A673 (cell line): Measurements from ENCODE around the gene POM121L2. TPM values are rescaled to one million over a fixed set of nuclear protein-coding genes. Genes with fewer than 3 reads are reported as not detected.
A peak's percentile ranks its signal among the peaks of the same experiment; 100 is the strongest.

ENCODE experiments used
- Bru-seq: library from RNA; stranded (reverse); fragments of 400-500 nt; gene quantifications from one replicate; lab custom pipeline; 2021; lab: Mats Ljungman, UMichigan
- BruChase-seq, 2 experiments: library from RNA; stranded (reverse); fragments of 400-500 nt; gene quantifications; one replicate each; lab custom pipeline; 2021; lab: Mats Ljungman, UMichigan
- BruUV-seq: library from RNA; stranded (reverse); fragments of 400-500 nt; replicated peaks from 2 replicates; lab custom pipeline; 2021; lab: Mats Ljungman, UMichigan
- CTCF ChIA-PET: fragments of 300-600 bp; sonication (Branson Sonifier 250); formaldehyde crosslinking; loops from one replicate; lab custom pipeline; 2022; ENCODE audit warnings: antibody characterized with exemption; lab: Charles Lee
- POLR2A ChIA-PET: fragments of 300-600 bp; sonication (Branson Sonifier 250); formaldehyde crosslinking; loops from one replicate; lab custom pipeline; 2022; ENCODE audit warnings: antibody characterized with exemption; ENCODE audit not compliant: low non-redundant PET; lab: Charles Lee
- DNase-seq: peaks from one replicate; pipeline ENCODE4 v3.0.0-alpha.2; 2015; ENCODE audit warnings: low spot score
- H3K27ac ChIP-seq: fragments of 200-600 bp; sonication (generic); 2 replicates; pipeline ENCODE4 v1.5.1; 2016; ENCODE audit warnings: mixed run types, low read depth, mild to moderate bottlenecking, mixed read lengths, antibody characterized with exemption, low read length; ENCODE audit not compliant: poor library complexity, severe bottlenecking
- H3K27me3 ChIP-seq: fragments of 200-600 bp; sonication (generic); replicated peaks from 2 replicates; pipeline ENCODE4 v1.6.1; 2017; ENCODE audit warnings: mixed run types, low read depth, mild to moderate bottlenecking, mixed read lengths, antibody characterized with exemption, low read length; ENCODE audit not compliant: insufficient read depth, poor library complexity
- H3K36me3 ChIP-seq: fragments of 200-600 bp; sonication (generic); 2 replicates; pipeline ENCODE4 v1.6.1; 2016; ENCODE audit warnings: mixed run types, mild to moderate bottlenecking, mixed read lengths, antibody characterized with exemption, low read length; ENCODE audit not compliant: insufficient read depth, poor library complexity, severe bottlenecking
- H3K4me1 ChIP-seq: fragments of 200-600 bp; sonication (generic); 2 replicates; pipeline ENCODE4 v1.6.1; 2017; ENCODE audit warnings: mixed run types, mild to moderate bottlenecking, mixed read lengths, antibody characterized with exemption, low read length; ENCODE audit not compliant: insufficient read depth, poor library complexity, severe bottlenecking
- H3K4me3 ChIP-seq: fragments of 200-600 bp; sonication (generic); 2 replicates; pipeline ENCODE4 v1.5.1; 2016; ENCODE audit warnings: low read depth, mixed run types, mild to moderate bottlenecking, mixed read lengths, low read length; ENCODE audit not compliant: poor library complexity, severe bottlenecking
- H3K9me3 ChIP-seq: fragments of 200-600 bp; sonication (generic); 2 replicates; pipeline ENCODE4 v1.6.1; 2016; ENCODE audit warnings: mixed run types, low read depth, mild to moderate bottlenecking, mixed read lengths, antibody characterized with exemption, low read length; ENCODE audit not compliant: poor library complexity, severe bottlenecking
- CTCF ChIP-seq: fragments of 300-800, 200-600 bp; sonication (generic); conservative IDR thresholded peaks from 2 replicates; pipeline ENCODE4 v1.5.1; 2017; ENCODE audit warnings: low read depth, mild to moderate bottlenecking, antibody characterized with exemption, low read length, moderate library complexity, mixed read lengths
- EZH2 ChIP-seq: fragments of 200-600 bp; sonication (generic); IDR thresholded peaks from 2 replicates; pipeline ENCODE4 v1.6.1; 2017; ENCODE audit warnings: borderline replicate concordance, low read depth, mild to moderate bottlenecking, mixed read lengths, antibody characterized with exemption, low read length; ENCODE audit not compliant: poor library complexity, severe bottlenecking
- intact Hi-C: fragments of 100-400 bp; cut with micrococcal nuclease; formaldehyde crosslinking; loops from one replicate; pipeline ENCODE4 v1.10.0; 2022; ENCODE audit not compliant: unreplicated experiment
- long read RNA-seq: library from polyadenylated mRNA; stranded (forward); transcript quantifications from one replicate; pipeline ENCODE4 v2.0.0, GENCODE V29; 2022
- total RNA-seq: library from RNA; stranded (reverse); gene quantifications from 2 replicates; pipeline ENCODE4 v1.2.3, GENCODE V29; 2021

The POM121L2 gene
- total RNA-seq: not detected in 2 replicates
- not detected for Bru-seq, nascent RNA
- BruChase-seq, experiment 1, labeled RNA remaining after a 2-hour chase: not detected
- not detected for BruChase-seq, experiment 2, labeled RNA remaining after a 6-hour chase
- long read RNA-seq: 0 reads

GRCh38 chr6:27312146-27312949, at the start of gene POM121L2:
TSS of gene POM121L2 (minus strand) at chr6:27312273. CDS start at chr6:27312170, 103 bp downstream.
- no TSS peak for BruUV-seq
- Histone ChIP-seq H3K4me3 (peak within 1 kb of the TSS; percentile 60), H3K36me3 (no peaks in the 10 kb centered on the region), H3K4me1 (no peaks in the 10 kb centered on the region), H3K9me3 (no peaks in the 10 kb centered on the region), H3K27me3 (no peaks in the 10 kb centered on the region), H3K27ac (no peak within 1 kb of the TSS)
- TF ChIP-seq CTCF: peak; percentile 80
- no peak for TF ChIP-seq EZH2
- ChIA-PET CTCF (interaction anchor here (0.6 to 1.3 kb wide), 2 partner anchors 61 to 440 kb away, joined by 3 to 4 read pairs; no protein-coding TSS in a partner anchor), POLR2A (interaction anchor here (0.5 kb wide), 1 partner anchor 15 kb away, joined by 10 read pairs; no protein-coding TSS in a partner anchor)
- intact Hi-C loops: no loop called here
- peak; percentile 72 for DNase-seq

GRCh38 chr6:27359231-27359630, 47.2 kb upstream of the POM121L2 start:
- no peaks in the 10 kb centered on the region for H3K4me1 ChIP-seq
- POLR2A ChIA-PET: no interaction called here
- H3K36me3 ChIP-seq: no peaks in the 10 kb centered on the region
- no peak overlapping the region for H3K4me3 ChIP-seq
- BruUV-seq: no TSS peak
- H3K27ac ChIP-seq: no peak overlapping the region
- no peaks in the 10 kb centered on the region for H3K27me3 ChIP-seq
- TF ChIP-seq CTCF (no peak), EZH2 (no peak)
- intact Hi-C loops: no loop called here
- CTCF ChIA-PET: no interaction called here
- peaks cover 27% of the 10 kb centered on the region for H3K9me3 ChIP-seq
- DNase-seq: no peak

GRCh38 chr6:27358786-27359185, 46.7 kb upstream of the POM121L2 start:
- Histone ChIP-seq H3K9me3 (peaks cover 27% of the 10 kb centered on the region), H3K4me1 (no peaks in the 10 kb centered on the region), H3K27me3 (no peaks in the 10 kb centered on the region), H3K36me3 (no peaks in the 10 kb centered on the region), H3K4me3 (no peak overlapping the region), H3K27ac (no peak overlapping the region)
- intact Hi-C loops: no loop called here
- CTCF ChIA-PET: no interaction called here
- no TSS peak for BruUV-seq
- POLR2A ChIA-PET: no interaction called here
- DNase-seq: no peak
- TF ChIP-seq EZH2 (no peak), CTCF (no peak)
